GM12875 (cell line): ENCODE measurements around the gene SERF2.

Source experiments
- H3K4me3 ChIP-seq: one replicate; pipeline ENCODE4 v1.5.1; 2011; ENCODE audit warnings: low read depth, low read length, control low read depth
- CTCF ChIP-seq: IDR thresholded peaks from 2 replicates; pipeline ENCODE4 v1.5.1; 2011; ENCODE audit warnings: low read depth, mild to moderate bottlenecking, control low read depth, inconsistent platforms, low read length, moderate library complexity, borderline replicate concordance; ENCODE audit not compliant: insufficient read depth

SERF2 gene

GRCh38 chr15:43763819-43764446, 28.2 kb upstream of the SERF2 start:
- no peak for TF ChIP-seq CTCF
- H3K4me3 ChIP-seq = no peak overlapping the region

GRCh38 chr15:43769584-43770228, 22.4 kb upstream of the SERF2 start:
- TF ChIP-seq CTCF = peak; percentile 77
- no peak overlapping the region for H3K4me3 ChIP-seq

- no peak for TF ChIP-seq CTCF
- H3K4me3 ChIP-seq = no peak overlapping the region
These were observed 20.3 kb upstream of the SERF2 start for GRCh38 chr15:43771816-43772215.

- no peak for TF ChIP-seq CTCF
- H3K4me3 ChIP-seq = no peak overlapping the region
These were observed 19.5 kb upstream of the SERF2 start for GRCh38 chr15:43772624-43773023.

- no peak overlapping the region for H3K4me3 ChIP-seq
- no peak for TF ChIP-seq CTCF
These were observed 18.1 kb upstream of the SERF2 start for GRCh38 chr15:43774062-43774461.

GRCh38 chr15:43775411-43775965, 16.6 kb upstream of the SERF2 start:
- TF ChIP-seq CTCF = peak; percentile 22; the same call in 1 of the 2 replicates
- H3K4me3 ChIP-seq = peak overlapping the region; percentile 65
